HepG2 (cell line): ENCODE measurements around the gene GNG12. TPM values are rescaled to one million over a fixed set of nuclear protein-coding genes. Genes with fewer than 3 reads are reported as not detected.

Experiments
- ATAC-seq: fragments of 200-7000 bp; cut with Tn5 transposase; 3 replicates; pipeline ENCODE4 v1.9.1; 2020; ENCODE audit warnings: mild to moderate bottlenecking, moderate library complexity
- BruUV-seq: library from RNA; stranded (reverse); fragments of 400-500 nt; replicated peaks from 2 replicates; lab custom pipeline; 2021; lab: Mats Ljungman, UMichigan
- CTCF ChIA-PET: fragments of 300-600 bp; formaldehyde crosslinking; extraction: SDS; loops from one replicate; lab custom pipeline; 2021; ENCODE audit warnings: low total read pairs, inconsistent platforms, low intra/inter-chr PET ratio; lab: Yijun Ruan, JAX
- POLR2A ChIA-PET: fragments of 350-600 bp; sonication (Branson Sonifier 250); formaldehyde crosslinking; loops from one replicate; lab custom pipeline; 2020; ENCODE audit warnings: antibody characterized with exemption, inconsistent platforms; lab: Yijun Ruan, JAX
- DNase-seq: peaks from one replicate; pipeline ENCODE4 v3.0.0-alpha.2; 2015; ENCODE audit warnings: low spot score
- FAIRE-seq: peaks from 3 replicates; lab custom pipeline; 2011; peaks lifted over from hg19 to GRCh38; lab: Jason Lieb, UNC
- H2AFZ ChIP-seq: one replicate; pipeline ENCODE4 v1.6.1; 2011; ENCODE audit warnings: low read length, inconsistent platforms
- H3K27ac ChIP-seq: fragments of 300-600 bp; 3 replicates; pipeline ENCODE4 v1.8.0; 2011; ENCODE audit warnings: mixed run types, mild to moderate bottlenecking, mixed read lengths, low read length, inconsistent platforms; ENCODE audit not compliant: insufficient read depth; ENCODE audit errors: extremely low read length
- H3K27me3 ChIP-seq, 2 experiments: fragments of 200-600 bp in 1 of 2; 2 replicates in 1 of 2; 3 replicates in 1 of 2; pipeline versions ENCODE4 v1.6.0 to v1.8.0; 2011; ENCODE audit warnings: low read length in 2 of 2, mild to moderate bottlenecking in 2 of 2, moderate library complexity in 2 of 2, inconsistent platforms in 1 of 2; ENCODE audit not compliant: insufficient read depth in 2 of 2, control insufficient read depth in 1 of 2
- H3K36me3 ChIP-seq, 2 experiments: fragments of 200-600 bp in 1 of 2; replicated peaks in 1 of 2; 2 replicates in 1 of 2; 3 replicates in 1 of 2; pipeline versions ENCODE4 v1.5.1 to v1.8.0; 2011; ENCODE audit warnings: low read length in 2 of 2, inconsistent platforms in 1 of 2; ENCODE audit not compliant: insufficient read depth in 2 of 2, control insufficient read depth in 1 of 2
- H3K4me1 ChIP-seq: 2 replicates; pipeline ENCODE4 v1.5.1; 2012; ENCODE audit warnings: low read length, inconsistent platforms; ENCODE audit not compliant: insufficient read depth
- H3K4me2 ChIP-seq: 2 replicates; pipeline ENCODE4 v1.6.0; 2011; ENCODE audit warnings: low read depth, low read length, inconsistent platforms
- H3K4me3 ChIP-seq, 3 experiments: fragments of 200-600 bp in 1 of 3; sonication (generic), shearing (Covaris generic) in 1 of 3; replicated peaks in 1 of 3; 2 replicates each; pipeline ENCODE4 v1.5.1; 2011 to 2016; ENCODE audit warnings: low read length in 3 of 3, inconsistent platforms in 2 of 3, low read depth in 2 of 3, mild to moderate bottlenecking in 2 of 3, control low read depth in 1 of 3, mixed read lengths in 1 of 3; ENCODE audit not compliant: insufficient read depth in 1 of 3
- H3K79me2 ChIP-seq: one replicate; pipeline ENCODE4 v1.6.1; 2011; ENCODE audit warnings: low read length, inconsistent platforms; ENCODE audit not compliant: insufficient read depth
- H3K9ac ChIP-seq: 2 replicates; pipeline ENCODE4 v1.6.0; 2011; ENCODE audit warnings: mild to moderate bottlenecking, low read depth, low read length, inconsistent platforms; ENCODE audit not compliant: insufficient read depth
- H3K9me3 ChIP-seq: 2 replicates; pipeline ENCODE4 v1.5.1; 2012; ENCODE audit warnings: mild to moderate bottlenecking, low read length
- H4K20me1 ChIP-seq: 2 replicates; pipeline ENCODE4 v1.6.0; 2011; ENCODE audit warnings: inconsistent platforms, mild to moderate bottlenecking, low read length, moderate library complexity; ENCODE audit not compliant: insufficient read depth
- BHLHE40 ChIP-seq: IDR thresholded peaks from 2 replicates; pipeline ENCODE4 v1.6.1; 2011; ENCODE audit warnings: low read length, improper control_type of control experiment
- FOXA1 ChIP-seq, 2 experiments: fragments of 450-650 bp in 1 of 2; sonication (generic) in 1 of 2; formaldehyde crosslinking in 1 of 2; IDR thresholded peaks; 2 replicates each; pipeline versions ENCODE4 v1.4.0 to v1.6.1; 2016 to 2020; ENCODE audit warnings: missing genetic modification reagents in 1 of 2
- HMG20A ChIP-seq: IDR thresholded peaks from 2 replicates; pipeline ENCODE4 v1.6.1; 2016; ENCODE audit warnings: borderline replicate concordance
- JUND ChIP-seq: sonication (generic); formaldehyde crosslinking; IDR thresholded peaks from 2 replicates; pipeline ENCODE4 v1.8.0; 2022; ENCODE audit warnings: mild to moderate bottlenecking, missing genetic modification reagents
- KIAA2018 ChIP-seq: sonication (generic); formaldehyde crosslinking; IDR thresholded peaks from 2 replicates; pipeline ENCODE4 v1.5.0; 2020; ENCODE audit warnings: mild to moderate bottlenecking, missing genetic modification reagents, borderline replicate concordance
- KLF9 ChIP-seq: IDR thresholded peaks from 2 replicates; pipeline ENCODE4 v1.6.1; 2016; ENCODE audit warnings: low read depth
- MYC ChIP-seq: sonication (generic); formaldehyde crosslinking; IDR thresholded peaks from 2 replicates; pipeline ENCODE4 v1.9.0; 2021; ENCODE audit warnings: missing genetic modification reagents, borderline replicate concordance
- NAIF1 ChIP-seq: sonication (generic); formaldehyde crosslinking; IDR thresholded peaks from 2 replicates; pipeline ENCODE4 v1.5.0; 2020; ENCODE audit warnings: mild to moderate bottlenecking, missing genetic modification reagents, borderline replicate concordance
- SALL2 ChIP-seq: sonication (generic); formaldehyde crosslinking; IDR thresholded peaks from 2 replicates; pipeline ENCODE4 v1.8.1; 2023; ENCODE audit warnings: mild to moderate bottlenecking, missing genetic modification reagents, inconsistent platforms
- U2AF2 ChIP-seq: fragments of 200-400 bp; formaldehyde crosslinking; IDR thresholded peaks from 2 replicates; pipeline ENCODE4 v1.6.1; 2017; ENCODE audit warnings: low read depth, mild to moderate bottlenecking, low read length
- ZBTB10 ChIP-seq: sonication (generic); formaldehyde crosslinking; IDR thresholded peaks from 2 replicates; pipeline ENCODE4 v1.4.0; 2020; ENCODE audit warnings: missing genetic modification reagents, borderline replicate concordance
- ZFP36 ChIP-seq: fragments of 150-350 bp; IDR thresholded peaks from 2 replicates; pipeline ENCODE4 v1.6.1; 2018; ENCODE audit warnings: borderline replicate concordance, low read length, low read depth; ENCODE audit not compliant: partially characterized antibody
- ZNF354B ChIP-seq: sonication (generic); formaldehyde crosslinking; IDR thresholded peaks from 2 replicates; pipeline ENCODE4 v1.8.0; 2022; ENCODE audit warnings: mild to moderate bottlenecking, missing genetic modification reagents
- ZNF543 ChIP-seq: sonication (generic); formaldehyde crosslinking; IDR thresholded peaks from 2 replicates; pipeline ENCODE4 v1.4.0; 2020; ENCODE audit warnings: mild to moderate bottlenecking, missing genetic modification reagents
- ZNF563 ChIP-seq: sonication (generic); formaldehyde crosslinking; IDR thresholded peaks from 2 replicates; pipeline ENCODE4 v1.8.0; 2022; ENCODE audit warnings: mild to moderate bottlenecking, moderate library complexity, missing genetic modification reagents
- ZNF839 ChIP-seq: sonication (generic); formaldehyde crosslinking; IDR thresholded peaks from 2 replicates; pipeline ENCODE4 v1.4.0; 2020; ENCODE audit warnings: missing genetic modification reagents, mild to moderate bottlenecking, borderline replicate concordance
- WGBS: methylation state at CpG from one replicate; pipeline ENCODE4 v1.1.6; 2017; ENCODE audit warnings: low lambda C conversion rate; 5-methylcytosine and 5-hydroxymethylcytosine counted together
- in situ Hi-C: cut with HindIII; loops from 2 replicates; pipeline ENCODE4 v1.10.0; 2017; ENCODE audit warnings: low pct_unique_long_range_greater_than_20kb; ENCODE audit not compliant: extremely low pct_ligation_motif_present
- intact Hi-C: fragments of 100-400 bp; cut with micrococcal nuclease; formaldehyde crosslinking; loops from one replicate; pipeline ENCODE4 v1.10.0; 2022; ENCODE audit not compliant: unreplicated experiment
- polyA plus RNA-seq, 8 experiments: library from polyadenylated mRNA; depleted of rRNA in 3 of 8; stranded (reverse) in 7 of 8; unstranded in 1 of 8; fragments of >200 nt; fragmentation: Illumina TruSeq in 4 of 8; extraction: Trizol in 4 of 8; gene quantifications; 2 replicates each; pipeline versions ENCODE4 v1.2.1 to v1.2.3, GENCODE V29; 2011 to 2016; ENCODE audit warnings: low read depth in 4 of 8, missing spikeins in 1 of 8, mixed read lengths in 1 of 8; ENCODE audit not compliant: insufficient read depth in 1 of 8
- total RNA-seq, 5 experiments: library from RNA; depleted of rRNA; stranded (reverse); fragments of >200 nt; fragmentation: Illumina TruSeq; extraction: Trizol; gene quantifications; 2 replicates each; pipeline ENCODE4 v1.2.3, GENCODE V29; 2016; ENCODE audit warnings: low read depth in 1 of 5

GNG12 gene
- total and polyA plus RNA-seq, 2 of the 13 experiments (the other 11 are each of a cell fraction or from before 2014, with no cell fraction given): 0.11 TPM

- Histone ChIP-seq H4K20me1 (no peaks in the 10 kb centered on the region), H3K9ac (no peak overlapping the region), H3K27ac (no peak overlapping the region), H3K9me3 (no peaks in the 10 kb centered on the region), H2AFZ (no peak overlapping the region), H3K4me1 (no peaks in the 10 kb centered on the region), H3K27me3 (no peaks in the 10 kb centered on the region; a peak in 1 of 5 replicates), H3K4me2 (no peak overlapping the region), H3K79me2 (no peaks in the 10 kb centered on the region), H3K4me3 (no peak overlapping the region), H3K36me3 (no peaks in the 10 kb centered on the region)
- ChIA-PET POLR2A (no interaction called here), CTCF (no interaction called here)
- TF ChIP-seq ZFP36 (no peak), ZNF543 (no peak), FOXA1 (IDR thresholded peaks at IDR 0.05) (no peak), FOXA1 (CRISPR knock-in tag; IDR thresholded peaks at IDR 0.05) (no peak), KIAA2018 (CRISPR knock-in tag) (no peak), ZBTB10 (no peak), NAIF1 (CRISPR knock-in tag) (no peak), ZNF563 (no peak), ZNF839 (CRISPR knock-in tag) (no peak), U2AF2 (no peak), KLF9 (no peak), HMG20A (CRISPR knock-in tag) (no peak), MYC (CRISPR knock-in tag) (no peak), ZNF354B (CRISPR knock-in tag) (no peak), JUND (CRISPR knock-in tag) (no peak), BHLHE40 (no peak), SALL2 (no peak)
- in situ Hi-C loops (no loop called here), intact Hi-C loops (no loop called here)
- BruUV-seq: no TSS peak
- 2% methylated on average over 1 of the region's 1 CpG for WGBS
- FAIRE-seq (no peak), DNase-seq (no peak), ATAC-seq (no peak)
These were observed 36.0 kb upstream of the GNG12 start for GRCh38 chr1:67869233-67869632.
